HFFc6 (cell line): ENCODE measurements around the gene PIK3C2B. TPM values are rescaled to one million over a fixed set of nuclear protein-coding genes. Genes with fewer than 3 reads are reported as not detected.
"Not testable (repeated sequence)": the region's sequence is repeated elsewhere in the genome, so short reads cannot be mapped to it uniquely, and the experiment has no call there.

ENCODE experiments used
- DNase-seq: peaks from one replicate; pipeline ENCODE4 v3.0.0-alpha.2; 2018
- H3K27ac Mint-ChIP-seq: 2 replicates; pipeline ENCODE4 v1.8.0; 2020; ENCODE audit warnings: mild to moderate bottlenecking, mixed read lengths
- H3K27me3 Mint-ChIP-seq: 2 replicates; pipeline ENCODE4 v1.8.0; 2021; ENCODE audit warnings: mild to moderate bottlenecking, moderate library complexity, mixed read lengths; ENCODE audit not compliant: insufficient read depth
- H3K36me3 Mint-ChIP-seq: 2 replicates; pipeline ENCODE4 v1.8.0; 2021; ENCODE audit warnings: low read depth, mixed read lengths
- H3K4me1 Mint-ChIP-seq: 2 replicates; pipeline ENCODE4 v1.8.0; 2020; ENCODE audit warnings: low read depth, mixed read lengths
- H3K4me3 Mint-ChIP-seq: 2 replicates; pipeline ENCODE4 v1.8.0; 2020; ENCODE audit warnings: mild to moderate bottlenecking, moderate library complexity, mixed read lengths
- H3K9me3 Mint-ChIP-seq: 2 replicates; pipeline ENCODE4 v1.8.0; 2020; ENCODE audit warnings: mild to moderate bottlenecking, mixed read lengths
- CTCF ChIP-seq: fragments of 200-600 bp; sonication (generic); IDR thresholded peaks from 2 replicates; pipeline ENCODE4 v1.5.0; 2021; ENCODE audit warnings: antibody characterized with exemption, mild to moderate bottlenecking
- total RNA-seq, 6 experiments: library from RNA; stranded (reverse); fragmentation: NEBNext Ultra II Directional; extraction: Animal tissue kit (Norgen Biotek cat#: 25700); gene quantifications; 2 replicates in 1 of 6; 3 replicates in 5 of 6; pipeline ENCODE4 v1.2.3, GENCODE V29; 2021

PIK3C2B gene
- total RNA-seq, 6 experiments from 2014 or later, result 1.6 to 3.2 (median 2.0) TPM

DNA sequence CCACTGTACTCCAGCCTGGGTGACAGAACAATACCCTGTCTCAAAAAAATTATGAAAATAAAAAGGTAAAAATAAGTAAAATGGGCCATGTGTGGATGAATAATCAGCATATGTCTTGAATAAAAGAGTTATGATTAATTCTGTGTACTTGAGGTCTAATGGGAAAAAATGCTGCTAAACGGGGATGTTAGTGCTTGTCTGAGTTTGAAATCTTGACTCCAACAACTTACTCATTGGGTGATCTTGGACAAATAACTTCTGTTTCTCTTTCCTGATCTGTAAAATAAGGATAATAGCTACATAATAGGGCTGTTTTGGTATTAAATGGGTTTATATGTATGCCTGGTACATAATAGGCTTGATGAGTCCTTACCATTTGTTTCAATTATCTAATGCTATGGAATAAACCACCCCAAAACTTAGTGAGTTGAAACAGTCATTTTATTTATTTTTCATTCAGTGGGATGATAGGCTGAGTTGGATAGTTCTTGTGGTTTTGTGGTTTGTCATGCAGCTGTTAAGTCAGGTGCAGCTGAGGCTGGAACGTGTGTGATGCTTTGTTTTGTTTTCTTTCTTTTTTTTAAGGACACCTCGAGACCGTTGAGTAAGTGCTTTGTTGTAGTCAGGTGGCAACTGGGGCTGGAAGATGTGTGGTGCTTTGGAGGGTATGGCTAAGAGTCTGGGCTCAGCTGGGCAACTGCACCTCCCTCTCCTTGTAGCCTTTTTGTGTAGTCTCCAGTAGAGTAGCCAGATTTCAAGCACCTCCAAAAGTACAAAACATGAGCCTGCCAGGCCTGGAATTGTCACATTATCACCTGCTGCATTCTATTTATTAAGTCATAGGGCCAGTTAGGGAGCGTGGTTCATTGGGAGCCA, 26.5 kb upstream of the PIK3C2B start:
- Mint-ChIP-seq H3K9me3 (peaks cover 12% of the 10 kb centered on the region), H3K4me3 (no peak overlapping the region), H3K27ac (peak overlapping the region; percentile 49), H3K4me1 (peaks cover 40% of the 10 kb centered on the region), H3K27me3 (no peaks in the 10 kb centered on the region), H3K36me3 (peaks cover 46% of the 10 kb centered on the region)
- no peak for TF ChIP-seq CTCF
- peak; percentile 8 for DNase-seq

- not testable (repeated sequence) for H3K9me3 Mint-ChIP-seq, H3K27me3 Mint-ChIP-seq, H3K4me3 Mint-ChIP-seq, DNase-seq, H3K27ac Mint-ChIP-seq
- peaks cover 28% of the 10 kb centered on the region for H3K36me3 Mint-ChIP-seq
- peaks cover 30% of the 10 kb centered on the region for H3K4me1 Mint-ChIP-seq
Observed at GRCh38 chr1:204517382-204517781, 22.8 kb upstream of the PIK3C2B start.

DNA sequence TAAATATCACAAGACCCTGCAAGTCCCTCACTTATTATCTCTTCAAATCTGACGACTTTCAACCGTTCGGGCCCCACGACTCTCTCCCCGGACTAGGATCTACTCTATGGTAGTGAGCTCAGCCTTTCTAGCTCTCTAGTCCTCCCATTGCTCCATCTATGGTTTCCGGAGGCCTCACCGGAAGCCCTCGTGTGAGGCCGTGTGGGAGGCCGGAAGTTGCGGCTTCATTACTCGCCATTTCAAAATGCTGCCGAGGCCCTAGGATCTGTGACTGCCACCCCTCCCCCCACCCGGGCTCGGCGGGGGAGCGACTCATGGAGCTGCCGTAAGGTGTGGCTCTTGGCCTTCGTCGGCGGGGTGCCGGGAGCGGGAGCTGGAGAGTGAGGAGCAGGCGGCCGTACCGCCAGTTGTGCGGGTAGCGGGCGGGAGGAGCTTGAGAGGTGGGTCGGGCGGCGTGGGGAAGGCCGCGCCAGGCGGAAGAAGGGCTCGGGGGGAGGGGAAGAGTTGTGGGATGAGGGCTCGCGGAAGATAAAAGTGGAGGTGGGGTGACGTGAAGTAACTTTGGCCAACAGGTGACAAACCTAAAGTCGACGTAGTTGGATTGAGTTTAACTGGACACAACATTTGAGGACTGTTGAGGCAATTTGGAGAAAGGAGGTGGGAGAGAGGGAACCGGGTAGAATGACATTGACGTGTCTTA, 21.7 kb upstream of the PIK3C2B start, which contains the start of gene MDM4:
MDM4 (plus strand) TSS at position 227 of the 700 bp plus-strand sequence. CDS start 9,113 bp downstream, outside the sequence.
- peaks cover 19% of the 10 kb centered on the region for H3K36me3 Mint-ChIP-seq
- H3K27ac Mint-ChIP-seq, result no peak within 1 kb of the TSS
- H3K4me1 Mint-ChIP-seq, result peaks cover 25% of the 10 kb centered on the region
- H3K27me3 Mint-ChIP-seq, result no peaks in the 10 kb centered on the region
- TF ChIP-seq CTCF, result no peak
- H3K9me3 Mint-ChIP-seq, result no peaks in the 10 kb centered on the region
- peak; percentile 95 for DNase-seq
- no peak within 1 kb of the TSS for H3K4me3 Mint-ChIP-seq

- Mint-ChIP-seq H3K27me3 (no peaks in the 10 kb centered on the region), H3K4me1 (peaks cover 11% of the 10 kb centered on the region), H3K27ac (no peak overlapping the region), H3K9me3 (no peaks in the 10 kb centered on the region), H3K4me3 (no peak overlapping the region), H3K36me3 (peaks cover 15% of the 10 kb centered on the region; the same call in 1 of the 2 replicates)
- DNase-seq, result no peak
- TF ChIP-seq CTCF, result no peak
Observed at GRCh38 chr1:204514828-204515227, 20.2 kb upstream of the PIK3C2B start.

DNA sequence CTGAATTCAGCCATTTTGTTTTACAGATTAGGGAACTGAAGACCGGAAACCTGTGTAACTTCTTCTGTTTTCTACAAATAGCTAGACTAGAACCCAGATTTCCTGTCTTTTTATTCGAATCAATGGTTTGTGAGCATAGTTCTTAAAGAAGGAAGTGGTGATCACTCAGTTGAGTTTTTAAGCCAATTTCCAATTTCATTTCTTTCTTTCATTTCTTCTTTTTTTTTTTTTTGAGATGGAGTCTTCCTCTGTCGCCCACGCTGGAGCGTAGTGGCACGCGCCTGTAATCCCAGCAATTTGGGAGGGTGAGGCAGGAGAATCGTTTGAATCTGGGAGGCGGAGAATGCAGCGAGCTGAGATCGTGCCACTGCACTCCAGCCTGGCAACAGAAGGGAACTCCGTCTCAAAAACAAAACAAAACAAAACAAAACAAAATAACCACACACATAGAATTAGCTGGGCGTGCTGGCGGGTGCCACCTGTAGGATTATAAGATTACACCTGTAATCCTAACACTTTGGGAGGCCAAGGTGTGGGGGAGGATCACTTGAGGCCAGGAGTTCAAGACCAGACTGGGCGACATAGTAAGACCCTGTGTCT, 18.6 kb upstream of the PIK3C2B start:
- no peaks in the 10 kb centered on the region for H3K9me3 Mint-ChIP-seq
- no peak for TF ChIP-seq CTCF
- no peak overlapping the region for H3K4me3 Mint-ChIP-seq
- no peaks in the 10 kb centered on the region for H3K27me3 Mint-ChIP-seq
- peaks cover 6% of the 10 kb centered on the region; the same call in 1 of the 2 replicates for H3K36me3 Mint-ChIP-seq
- DNase-seq, result no peak
- peaks cover 2% of the 10 kb centered on the region for H3K4me1 Mint-ChIP-seq
- no peak overlapping the region for H3K27ac Mint-ChIP-seq
